NCI-H82 treated with DMSO at 0.1 percent for 48 hours (cell line): Measurements from ENCODE around the gene LNPEP.
A peak's percentile ranks its signal among the peaks of the same experiment; 100 is the strongest.
"Not testable (repeated sequence)": the region's sequence is repeated elsewhere in the genome, so short reads cannot be mapped to it uniquely, and the experiment has no call there.

Experiments
- DNase-seq: peaks from one replicate; lab custom pipeline; 2025; ENCODE audit not compliant: unreplicated experiment; lab: John Stamatoyannopoulos, UW

The LNPEP gene

GRCh38 chr5:96928931-96929708, 6.8 kb upstream of the LNPEP start:
- DNase-seq, result no peak

DNA sequence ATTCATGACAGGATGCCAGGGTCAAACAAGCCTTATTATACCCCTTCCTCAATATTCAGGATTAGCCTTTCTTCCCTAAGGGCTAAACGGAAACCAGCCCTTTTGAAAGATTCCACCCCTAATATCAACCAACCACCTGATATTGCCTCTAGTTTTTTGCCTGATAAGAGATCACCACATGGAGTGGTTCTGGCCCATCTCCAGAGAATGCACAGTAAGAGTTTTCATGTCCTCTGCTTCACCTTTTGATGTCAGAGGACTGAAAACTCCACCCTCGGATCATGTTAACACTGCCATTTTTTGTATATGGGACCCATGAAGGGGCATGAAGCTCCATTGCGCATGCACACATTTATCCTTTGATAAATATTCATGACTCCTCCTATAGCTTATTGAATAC, 5.8 kb upstream of the LNPEP start:
- DNase-seq, result no peak

DNA sequence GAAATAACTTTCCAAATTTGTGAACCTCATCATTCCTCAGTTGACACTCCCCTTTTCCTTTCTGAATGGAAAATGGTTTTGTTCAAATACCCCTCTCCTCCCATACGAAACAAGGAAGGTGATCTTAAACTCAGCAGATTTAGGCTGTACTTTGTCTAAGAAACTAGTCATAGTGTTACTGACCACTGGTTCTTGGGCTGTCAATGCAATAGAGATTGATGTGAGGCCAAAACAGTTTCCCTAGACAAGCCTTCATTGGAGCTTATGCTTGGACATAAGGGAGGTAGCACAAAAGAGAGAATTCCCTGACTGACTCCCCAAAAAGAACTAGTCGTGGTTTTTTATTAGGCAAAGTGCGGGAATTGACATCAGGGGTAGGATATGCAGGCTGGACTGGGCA, 5.3 kb upstream of the LNPEP start:
- DNase-seq, result no peak

GRCh38 chr5:96931037-96931436, 4.8 kb upstream of the LNPEP start:
- DNase-seq, result not testable (repeated sequence)

GRCh38 chr5:96931605-96932004, 4.3 kb upstream of the LNPEP start:
- no peak for DNase-seq

DNA sequence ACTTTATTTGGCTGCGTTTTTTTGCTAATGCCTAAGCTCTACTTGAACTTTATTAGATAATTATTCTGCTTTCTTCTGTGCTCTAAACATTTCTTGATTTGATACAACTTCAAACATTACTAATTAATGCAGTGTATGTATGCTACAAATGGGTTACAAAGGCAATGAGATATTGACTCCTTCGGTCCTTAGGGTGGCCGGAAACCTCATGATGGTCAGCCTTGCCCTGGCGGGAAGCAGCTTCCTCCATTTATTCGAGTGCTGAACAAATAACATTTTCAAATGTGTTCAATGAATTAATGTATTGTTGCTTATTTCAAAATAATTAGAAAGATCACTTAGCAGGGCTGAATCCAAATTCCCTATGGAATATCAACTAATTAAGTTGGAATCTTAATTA, 3.9 kb upstream of the LNPEP start:
- DNase-seq, result no peak

DNA sequence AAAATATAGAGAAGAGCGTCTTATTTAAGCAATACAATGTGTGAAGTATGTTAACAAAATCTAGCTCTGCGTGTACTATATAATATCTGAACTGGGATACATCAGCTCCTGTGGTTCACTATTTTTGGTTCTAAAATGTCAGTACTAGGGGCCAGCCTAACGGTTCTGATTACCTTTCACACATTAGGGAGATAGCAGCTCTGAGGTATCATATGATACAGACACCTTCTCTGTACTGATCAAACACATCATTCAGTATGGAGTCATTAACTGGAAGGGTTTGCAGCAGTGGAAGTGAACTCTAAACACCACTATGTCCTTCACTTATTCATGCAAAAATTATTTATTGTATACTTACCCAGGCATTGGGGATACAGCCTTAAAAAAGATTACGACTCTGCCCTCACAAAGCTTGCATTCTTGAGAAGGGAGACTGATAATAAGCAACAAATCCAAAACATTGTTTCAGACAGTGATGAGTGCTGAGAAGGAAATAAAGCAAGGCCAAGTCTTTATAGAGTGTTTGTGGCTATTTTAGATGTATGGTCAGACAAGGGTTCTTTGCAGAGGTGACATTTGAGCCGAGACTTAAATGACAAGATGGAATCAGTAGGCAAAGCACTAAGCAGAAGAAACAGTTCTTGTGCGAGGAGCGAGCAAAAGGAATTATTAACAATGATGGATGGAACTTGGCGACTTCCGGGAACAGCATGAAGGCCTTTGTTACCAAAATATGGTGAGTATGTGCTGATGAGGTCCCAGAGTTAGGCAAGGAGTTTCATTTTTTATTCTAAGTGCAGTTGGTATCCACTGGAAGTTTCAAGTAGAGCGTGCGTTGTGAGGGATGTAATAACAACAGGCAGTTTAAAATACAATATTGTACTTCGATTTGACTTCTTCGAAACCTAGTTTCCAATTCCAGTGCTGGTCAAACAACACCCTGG, 1.8 kb upstream of the LNPEP start:
- DNase-seq, result no peak

DNA sequence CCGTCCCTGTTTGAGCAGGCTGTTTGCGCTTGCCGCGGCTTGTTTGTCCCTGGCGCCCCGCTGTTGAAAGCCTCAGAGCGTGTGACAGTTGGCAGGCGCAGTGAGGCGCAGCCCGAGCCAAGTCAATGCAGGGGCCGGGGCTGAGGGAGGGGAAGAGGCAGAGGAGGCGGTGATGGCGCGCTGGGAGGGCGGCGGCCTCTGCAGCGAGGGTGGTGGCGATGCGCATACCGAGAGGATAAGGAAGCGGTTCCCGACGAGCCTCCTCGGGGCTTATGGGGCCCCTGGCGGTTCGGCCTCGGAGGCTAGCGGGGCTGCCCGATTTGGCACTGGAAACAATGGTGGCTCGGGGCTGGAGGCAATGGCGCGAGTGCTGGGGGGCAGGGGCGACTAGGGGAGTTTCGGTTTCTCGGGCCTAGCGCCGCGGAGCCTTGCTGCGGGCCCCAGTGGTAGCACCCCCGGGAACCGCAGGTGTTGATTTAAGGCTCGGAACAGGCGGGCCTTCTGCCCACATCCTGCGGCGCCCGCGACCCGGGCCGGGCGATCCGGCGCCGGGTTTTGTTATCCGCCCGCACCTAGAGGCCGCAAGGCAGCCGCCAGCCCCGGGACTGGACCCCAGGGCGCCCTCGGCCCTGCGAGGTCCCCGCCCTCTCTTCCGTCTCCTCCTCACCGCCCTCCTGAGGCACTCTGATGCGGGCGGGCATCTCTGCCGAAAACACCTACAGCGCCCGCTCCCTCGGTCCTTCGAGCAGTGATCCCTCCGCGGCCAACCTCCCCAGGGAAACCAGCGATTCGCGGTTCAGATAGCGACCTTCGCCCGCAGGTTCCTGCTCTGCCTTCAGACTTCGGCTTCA, 947 bp upstream of the LNPEP start:
- peak; percentile 71 for DNase-seq

- DNase-seq, result no peak
These were observed 796 bp downstream of the LNPEP start for GRCh38 chr5:96936431-96937320.

DNA sequence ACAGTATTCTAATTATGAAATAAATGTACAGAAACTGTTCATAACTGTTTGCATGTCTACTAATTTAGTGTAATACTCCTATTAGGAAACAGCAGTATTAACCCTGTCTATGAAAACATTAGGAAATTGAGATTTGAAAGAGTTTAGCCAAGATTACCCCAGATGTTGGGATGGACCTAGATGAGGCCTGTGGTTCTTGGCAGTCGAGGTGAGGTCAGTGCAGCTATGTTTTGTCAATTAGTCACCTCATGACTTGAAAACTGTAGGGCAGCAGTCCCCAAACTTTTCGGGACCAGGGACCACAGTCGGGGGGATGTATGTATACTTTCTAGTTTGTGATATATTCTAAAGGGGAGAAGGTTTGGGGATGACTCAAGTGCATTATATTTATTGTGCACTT, 4.7 kb downstream of the LNPEP start:
- DNase-seq, result no peak

DNA sequence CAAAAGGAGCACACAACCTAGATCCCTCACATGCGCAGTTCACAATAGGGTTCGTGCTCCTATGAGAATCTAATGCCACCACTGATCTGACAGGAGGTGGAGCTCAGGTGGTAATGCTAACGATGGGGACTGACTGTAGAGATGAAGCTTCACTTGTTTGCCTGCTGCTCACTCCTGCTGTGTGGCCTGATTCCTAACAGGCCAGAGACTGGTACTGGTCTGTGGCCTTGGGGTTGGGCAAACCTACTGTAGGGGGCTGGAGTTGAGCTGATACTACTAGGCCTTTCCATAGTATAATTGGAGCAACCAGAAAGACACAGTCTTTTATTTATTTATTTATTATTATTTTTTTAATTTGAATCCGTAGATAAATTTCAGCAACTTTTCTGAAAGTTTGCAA, 5.3 kb downstream of the LNPEP start:
- no peak for DNase-seq

- no peak for DNase-seq
These were observed 6.2 kb downstream of the LNPEP start for GRCh38 chr5:96942078-96942477.

GRCh38 chr5:96942911-96943310, 7.0 kb downstream of the LNPEP start:
- DNase-seq, result no peak

GRCh38 chr5:96943799-96944198, 7.9 kb downstream of the LNPEP start:
- no peak for DNase-seq

DNA sequence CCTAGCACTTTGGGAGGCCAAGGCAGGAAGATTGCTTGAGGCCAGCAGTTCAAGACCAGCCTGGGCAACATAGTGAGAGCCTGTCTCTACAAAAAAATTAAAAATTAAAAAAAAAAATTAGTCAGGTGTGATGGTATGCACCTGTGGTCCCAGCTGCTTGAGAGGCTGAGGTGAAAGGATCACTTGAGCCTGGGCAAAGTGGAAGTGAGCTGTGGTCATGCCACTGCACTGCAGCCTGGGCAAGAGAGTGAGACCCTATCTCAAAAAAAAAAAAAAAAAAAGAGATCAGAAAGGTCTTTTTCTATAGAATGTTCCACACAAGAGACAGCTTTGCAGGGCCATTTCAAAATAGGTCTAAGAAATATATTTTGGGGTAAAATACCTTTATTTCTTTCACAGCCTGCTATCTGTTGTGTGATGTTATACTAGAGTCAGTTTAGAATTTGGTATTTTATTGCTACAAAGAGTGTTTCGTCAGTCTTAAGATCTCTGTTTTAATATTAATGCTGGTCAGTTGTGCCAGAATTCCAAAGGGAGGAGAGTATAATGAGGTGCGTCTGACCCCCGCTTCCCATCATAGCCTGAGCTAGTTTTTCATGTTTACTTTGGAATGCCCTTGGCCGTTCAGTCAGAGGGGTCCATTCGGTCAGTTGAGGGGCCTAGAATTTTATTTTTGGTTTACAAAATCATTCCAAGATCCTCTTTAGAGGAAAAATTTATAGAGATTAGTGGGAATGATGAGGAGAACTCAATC, 9.4 kb downstream of the LNPEP start:
- no peak for DNase-seq

GRCh38 chr5:96946381-96946780, 10.5 kb downstream of the LNPEP start:
- no peak for DNase-seq

DNA sequence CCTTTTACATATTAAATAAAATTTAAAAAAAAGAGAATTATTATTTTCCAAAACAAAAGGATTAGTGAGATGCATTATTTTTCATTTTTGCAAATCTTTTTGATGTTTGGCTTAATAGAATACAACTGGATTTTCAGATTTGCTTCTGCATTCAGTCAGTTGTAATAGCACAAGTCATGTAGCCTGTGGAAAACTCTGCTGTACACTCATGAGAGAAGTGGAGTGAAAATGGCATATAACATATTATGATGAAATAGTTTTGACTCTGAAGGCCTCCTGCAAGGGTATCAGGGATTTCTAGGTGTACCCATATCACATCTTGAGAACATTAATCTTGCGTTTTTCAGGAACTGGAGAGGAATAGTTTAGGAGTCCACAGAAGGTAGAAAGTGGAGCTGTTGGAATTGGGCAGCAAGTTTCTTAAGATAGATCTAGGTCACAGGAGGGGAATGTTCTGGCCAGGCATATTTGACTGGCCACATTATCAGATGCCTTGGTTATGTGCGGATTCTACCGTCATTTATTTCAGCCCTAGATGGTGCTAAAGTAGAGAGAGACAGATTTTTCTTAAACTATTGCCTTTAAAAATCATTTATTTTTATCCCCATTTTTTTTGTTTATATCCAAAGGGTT, 16.4 kb downstream of the LNPEP start:
- no peak for DNase-seq

GRCh38 chr5:96952974-96953730, 17.3 kb downstream of the LNPEP start:
- DNase-seq, result peak; percentile 23
